Measurements from ENCODE around the gene STK32C.

GRCh38 chr10:132353456-132354355, 46.0 kb upstream of the STK32C start:
- TF ChIP-seq CTCF (IDR thresholded peaks at IDR 0.05) (no peak), POLR2A (IDR thresholded peaks at IDR 0.05) (no peak)
